Mesenchymal stem cell (in vitro differentiated cells and primary cell): ENCODE measurements around the gene FAM50A.

Experiments used
- DNase-seq: peaks from one replicate; pipeline ENCODE4 v3.0.0-alpha.2; 2013
- H2AFZ ChIP-seq: one replicate; pipeline ENCODE4 v1.6.1; 2013; ENCODE audit warnings: low read depth, mild to moderate bottlenecking, control low read depth, inconsistent platforms, low read length, moderate library complexity
- H2AK5ac ChIP-seq: 2 replicates; pipeline ENCODE4 v1.6.1; 2013; ENCODE audit warnings: low read length, moderate library complexity, mild to moderate bottlenecking, inconsistent platforms; ENCODE audit not compliant: severe bottlenecking
- H2BK120ac ChIP-seq: one replicate; pipeline ENCODE4 v1.6.1; 2013; ENCODE audit warnings: low read depth, mild to moderate bottlenecking, inconsistent platforms, low read length, moderate library complexity
- H2BK12ac ChIP-seq, 2 experiments: one replicate each; pipeline ENCODE4 v1.6.1; 2013; ENCODE audit warnings: inconsistent platforms in 2 of 2, low read length in 2 of 2, mild to moderate bottlenecking in 2 of 2, moderate library complexity in 2 of 2, control low read depth in 1 of 2
- H2BK15ac ChIP-seq: one replicate; pipeline ENCODE4 v1.6.1; 2013; ENCODE audit warnings: mild to moderate bottlenecking, low read depth, inconsistent platforms; ENCODE audit not compliant: poor library complexity, severe bottlenecking
- H2BK5ac ChIP-seq: 2 replicates; pipeline ENCODE4 v1.6.1; 2013; ENCODE audit warnings: low read depth, mild to moderate bottlenecking, low read length, control low read depth, inconsistent platforms; ENCODE audit not compliant: poor library complexity, severe bottlenecking
- H3K14ac ChIP-seq, 2 experiments: one replicate each; pipeline ENCODE4 v1.6.1; 2013; ENCODE audit warnings: inconsistent platforms in 2 of 2, low read length in 2 of 2, control low read depth in 1 of 2, mild to moderate bottlenecking in 1 of 2, moderate library complexity in 1 of 2
- H3K18ac ChIP-seq, 2 experiments: one replicate each; pipeline ENCODE4 v1.6.1; 2013; ENCODE audit warnings: inconsistent platforms in 2 of 2, low read length in 2 of 2, control low read depth in 1 of 2, low read depth in 1 of 2, mild to moderate bottlenecking in 1 of 2
- H3K23ac ChIP-seq, 2 experiments: one replicate each; pipeline ENCODE4 v1.6.1; 2013; ENCODE audit warnings: inconsistent platforms in 2 of 2, low read length in 2 of 2, mild to moderate bottlenecking in 2 of 2, moderate library complexity in 2 of 2, control low read depth in 1 of 2
- H3K27ac ChIP-seq: 2 replicates; pipeline ENCODE4 v1.5.1; 2013; ENCODE audit warnings: mild to moderate bottlenecking, moderate library complexity, low read length, control low read depth, inconsistent platforms; ENCODE audit not compliant: poor library complexity, severe bottlenecking
- H3K27me3 ChIP-seq, 2 experiments: 2 replicates each; pipeline versions ENCODE4 v1.6.1 to v1.7.0; 2013; ENCODE audit warnings: low read length in 2 of 2, mild to moderate bottlenecking in 2 of 2, moderate library complexity in 2 of 2, control low read depth in 1 of 2, inconsistent platforms in 1 of 2; ENCODE audit not compliant: control insufficient read depth in 1 of 2, insufficient read depth in 1 of 2
- H3K36me3 ChIP-seq, 2 experiments: 2 replicates each; pipeline versions ENCODE4 v1.6.1 to v1.7.0; 2013; ENCODE audit warnings: low read length in 2 of 2, control low read depth in 1 of 2, inconsistent platforms in 1 of 2, low read depth in 1 of 2, mild to moderate bottlenecking in 1 of 2; ENCODE audit not compliant: insufficient read depth in 2 of 2, control insufficient read depth in 1 of 2
- H3K4ac ChIP-seq, 2 experiments: one replicate each; pipeline ENCODE4 v1.6.1; 2013; ENCODE audit warnings: inconsistent platforms in 2 of 2, low read length in 2 of 2, mild to moderate bottlenecking in 2 of 2, moderate library complexity in 2 of 2, control low read depth in 1 of 2, low read depth in 1 of 2
- H3K4me1 ChIP-seq: 2 replicates; pipeline ENCODE4 v1.6.1; 2013; ENCODE audit warnings: low read depth, low read length, control low read depth; ENCODE audit not compliant: control insufficient read depth, insufficient read depth
- H3K4me2 ChIP-seq: 2 replicates; pipeline ENCODE4 v1.6.1; 2013; ENCODE audit warnings: low read length, mild to moderate bottlenecking, inconsistent platforms; ENCODE audit not compliant: poor library complexity, severe bottlenecking
- H3K4me3 ChIP-seq, 2 experiments: 2 replicates each; pipeline versions ENCODE4 v1.5.1 to v1.7.0; 2013; ENCODE audit warnings: low read length in 2 of 2, mild to moderate bottlenecking in 2 of 2, control low read depth in 1 of 2, low read depth in 1 of 2; ENCODE audit not compliant: insufficient read depth in 1 of 2
- H3K79me1 ChIP-seq: replicated peaks from 2 replicates; pipeline ENCODE4 v1.6.1; 2013; ENCODE audit warnings: mild to moderate bottlenecking, control low read depth, low read length, inconsistent platforms; ENCODE audit not compliant: poor library complexity, severe bottlenecking
- H3K9ac ChIP-seq: 2 replicates; pipeline ENCODE4 v1.7.0; 2013; ENCODE audit warnings: mild to moderate bottlenecking, low read length, moderate library complexity
- H3K9me3 ChIP-seq: 2 replicates; pipeline ENCODE4 v1.7.0; 2013; ENCODE audit warnings: mild to moderate bottlenecking, low read length; ENCODE audit not compliant: control insufficient read depth
- H4K8ac ChIP-seq: one replicate; pipeline ENCODE4 v1.6.1; 2013; ENCODE audit warnings: inconsistent platforms, mild to moderate bottlenecking, low read length, moderate library complexity
- H4K91ac ChIP-seq: one replicate; pipeline ENCODE4 v1.6.1; 2013; ENCODE audit warnings: mild to moderate bottlenecking, low read length, inconsistent platforms
- WGBS: methylation state at CpG from one replicate; pipeline ENCODE4 v1.1.7; 2013; ENCODE audit warnings: mixed read lengths; 5-methylcytosine and 5-hydroxymethylcytosine counted together

The FAM50A gene

GRCh38 chrX:154449618-154450017, 5.7 kb downstream of the FAM50A start:
- H2BK120ac ChIP-seq, result no peak overlapping the region
- WGBS, result 95% methylated on average over 16 of the region's 18 CpGs
- H2AFZ ChIP-seq, result no peak overlapping the region
- no peaks in the 10 kb centered on the region for H3K27me3 ChIP-seq
- no peak overlapping the region for H4K91ac ChIP-seq
- H3K18ac ChIP-seq, result no peak overlapping the region
- no peak overlapping the region for H3K23ac ChIP-seq
- H3K27ac ChIP-seq, result no peak overlapping the region
- H3K4me2 ChIP-seq, result no peak overlapping the region
- no peak overlapping the region for H4K8ac ChIP-seq
- H3K4me3 ChIP-seq, result no peak overlapping the region
- no peak overlapping the region for H2BK12ac ChIP-seq
- H3K4ac ChIP-seq, result no peak overlapping the region
- no peaks in the 10 kb centered on the region for H3K9me3 ChIP-seq
- H2AK5ac ChIP-seq, result no peak overlapping the region
- peaks cover 73 to 74% of the 10 kb centered on the region in 2 experiments for H3K36me3 ChIP-seq
- H3K79me1 ChIP-seq, result peaks cover 22% of the 10 kb centered on the region
- no peak overlapping the region for H2BK15ac ChIP-seq
- DNase-seq, result no peak
- no peak overlapping the region for H3K9ac ChIP-seq
- H3K14ac ChIP-seq, result no peak overlapping the region
- no peak overlapping the region for H2BK5ac ChIP-seq
- H3K4me1 ChIP-seq, result peaks cover 24% of the 10 kb centered on the region

- H4K8ac ChIP-seq, result no peak overlapping the region
- H2AFZ ChIP-seq, result no peak overlapping the region
- H3K79me1 ChIP-seq, result peaks cover 22% of the 10 kb centered on the region
- H2BK15ac ChIP-seq, result no peak overlapping the region
- H3K18ac ChIP-seq, result no peak overlapping the region
- no peaks in the 10 kb centered on the region for H3K27me3 ChIP-seq
- no peak overlapping the region for H2BK120ac ChIP-seq
- H3K4me3 ChIP-seq, result no peak overlapping the region
- no peak overlapping the region for H3K23ac ChIP-seq
- no peak for DNase-seq
- H2BK5ac ChIP-seq, result no peak overlapping the region
- H3K9ac ChIP-seq, result no peak overlapping the region
- H3K4ac ChIP-seq, result no peak overlapping the region
- no peak overlapping the region for H4K91ac ChIP-seq
- H3K9me3 ChIP-seq, result no peaks in the 10 kb centered on the region
- H3K27ac ChIP-seq, result no peak overlapping the region
- peaks cover 72 to 73% of the 10 kb centered on the region in 2 experiments for H3K36me3 ChIP-seq
- no peak overlapping the region for H3K4me2 ChIP-seq
- peaks cover 17% of the 10 kb centered on the region for H3K4me1 ChIP-seq
- no peak overlapping the region for H3K14ac ChIP-seq
- H2AK5ac ChIP-seq, result no peak overlapping the region
- WGBS, result 97% methylated on average over 16 of the region's 17 CpGs
- H2BK12ac ChIP-seq, result no peak overlapping the region
Measured at GRCh38 chrX:154450312-154450711, 6.4 kb downstream of the FAM50A start.

- no peak for DNase-seq
- no peak overlapping the region for H3K27ac ChIP-seq
- peaks cover 47 to 50% of the 10 kb centered on the region in 2 experiments for H3K36me3 ChIP-seq
- no peak overlapping the region for H3K14ac ChIP-seq
- H3K4me2 ChIP-seq, result no peak overlapping the region
- H2BK5ac ChIP-seq, result no peak overlapping the region
- no peak overlapping the region for H4K8ac ChIP-seq
- no peak overlapping the region for H3K18ac ChIP-seq
- H4K91ac ChIP-seq, result no peak overlapping the region
- peaks cover 14% of the 10 kb centered on the region for H3K79me1 ChIP-seq
- 99% methylated on average over 5 of the region's 9 CpGs for WGBS
- H2BK120ac ChIP-seq, result no peak overlapping the region
- no peak overlapping the region for H3K4me3 ChIP-seq
- H2AFZ ChIP-seq, result no peak overlapping the region
- H3K9ac ChIP-seq, result no peak overlapping the region
- H2BK15ac ChIP-seq, result no peak overlapping the region
- H3K27me3 ChIP-seq, result no peaks in the 10 kb centered on the region
- no peaks in the 10 kb centered on the region for H3K9me3 ChIP-seq
- H3K4ac ChIP-seq, result no peak overlapping the region
- peaks cover 3% of the 10 kb centered on the region for H3K4me1 ChIP-seq
- H2BK12ac ChIP-seq, result no peak overlapping the region
- no peak overlapping the region for H2AK5ac ChIP-seq
- no peak overlapping the region for H3K23ac ChIP-seq
Measured at GRCh38 chrX:154452823-154453222, 8.9 kb downstream of the FAM50A start.

GRCh38 chrX:154457491-154458115, 13.7 kb downstream of the FAM50A start:
- Histone ChIP-seq H2BK120ac (peak overlapping the region; percentile 92), H3K18ac (peak overlapping the region in 1 of 2 experiments; percentile 52), H2BK5ac (no peak overlapping the region), H3K14ac (no peak overlapping the region), H3K36me3 (peaks cover 24 to 32% of the 10 kb centered on the region in 2 experiments), H3K4ac (no peak overlapping the region), H3K4me1 (peaks cover 18% of the 10 kb centered on the region), H3K27me3 (no peaks in the 10 kb centered on the region), H4K91ac (peak overlapping the region; percentile 50), H3K4me3 (peak overlapping the region; percentile 73 to 86), H3K79me1 (peaks cover 4% of the 10 kb centered on the region), H2AK5ac (no peak overlapping the region), H3K9ac (peak overlapping the region; percentile 48), H2BK12ac (no peak overlapping the region), H4K8ac (no peak overlapping the region), H3K23ac (no peak overlapping the region), H3K9me3 (no peaks in the 10 kb centered on the region), H3K4me2 (peak overlapping the region; percentile 65), H2BK15ac (peak overlapping the region; percentile 28), H3K27ac (no peak overlapping the region), H2AFZ (no peak overlapping the region)
- no peak for DNase-seq
- WGBS, result 27% methylated on average over 17 of the region's 65 CpGs
